AML-193 (cell line): Measurements from ENCODE around the gene ATP6V0B.

ENCODE experiments used
- DNase-seq, 2 experiments: peaks; one replicate each; lab custom pipeline; 2025; lab: John Stamatoyannopoulos, UW

ATP6V0B gene

DNA sequence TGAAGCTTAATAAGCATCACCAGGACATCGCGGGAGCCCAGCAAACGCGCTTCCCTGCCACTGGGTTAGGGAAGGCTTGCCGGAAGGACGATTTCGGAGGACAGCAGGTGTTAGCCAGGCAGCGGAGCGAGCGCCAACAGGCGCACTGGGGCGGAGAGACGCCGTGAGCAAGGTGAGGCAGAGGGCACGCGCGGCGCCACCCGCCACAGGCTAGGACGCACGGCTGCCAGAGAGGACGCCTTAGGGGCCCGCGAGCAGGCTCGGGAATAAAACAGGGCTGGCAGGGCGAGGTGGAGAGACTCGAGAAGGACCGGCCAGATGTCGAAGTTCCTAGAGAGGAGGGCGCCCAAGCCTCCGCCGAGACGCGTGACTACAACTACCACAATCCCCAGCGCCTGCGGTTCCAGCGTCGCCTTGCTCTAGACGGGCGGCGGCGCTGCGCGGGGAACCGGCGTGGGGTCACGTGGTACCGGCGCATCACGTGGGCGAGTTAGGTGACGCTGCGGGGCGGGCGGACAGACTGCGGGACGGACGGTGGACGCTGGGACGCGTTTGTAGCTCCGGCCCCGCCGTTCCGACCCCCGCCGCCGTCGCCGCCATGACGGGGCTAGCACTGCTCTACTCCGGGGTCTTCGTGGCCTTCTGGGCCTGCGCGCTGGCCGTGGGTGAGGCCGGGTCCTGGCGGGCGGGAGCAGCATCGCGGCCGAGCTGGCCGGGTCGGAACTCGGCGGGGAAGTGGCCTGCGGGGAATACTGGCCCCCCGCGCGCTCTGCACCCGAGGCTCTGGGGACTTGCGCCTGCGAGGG, at the start of gene ATP6V0B:
Gene ATP6V0B, plus strand, starts transcription at position 518 of the 806 bp plus-strand sequence. Its CDS starts 81 bp downstream, at position 599.
- peak; percentile 85 to 87 for DNase-seq

DNA sequence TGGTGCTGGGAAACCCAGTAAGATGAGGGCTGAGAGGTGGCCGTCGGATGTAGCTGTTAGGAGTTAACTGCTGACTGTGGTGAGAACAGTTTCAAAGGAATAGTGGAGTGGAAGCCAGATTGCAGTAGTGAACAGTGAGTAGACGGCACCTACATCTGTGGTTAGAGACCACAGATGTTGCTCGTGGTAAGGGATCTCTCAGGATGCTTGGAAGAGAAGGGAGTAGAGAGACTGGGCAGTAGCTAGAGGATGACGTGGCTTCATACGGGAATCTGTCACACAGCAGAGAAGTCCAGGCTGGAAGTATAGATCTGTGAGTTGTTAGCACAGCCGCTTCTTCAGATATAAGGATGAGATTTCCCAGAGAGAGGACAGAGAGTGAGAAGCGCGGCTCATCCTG, 48.9 kb upstream of the ATP6V0B start:
- DNase-seq, result no peak

DNA sequence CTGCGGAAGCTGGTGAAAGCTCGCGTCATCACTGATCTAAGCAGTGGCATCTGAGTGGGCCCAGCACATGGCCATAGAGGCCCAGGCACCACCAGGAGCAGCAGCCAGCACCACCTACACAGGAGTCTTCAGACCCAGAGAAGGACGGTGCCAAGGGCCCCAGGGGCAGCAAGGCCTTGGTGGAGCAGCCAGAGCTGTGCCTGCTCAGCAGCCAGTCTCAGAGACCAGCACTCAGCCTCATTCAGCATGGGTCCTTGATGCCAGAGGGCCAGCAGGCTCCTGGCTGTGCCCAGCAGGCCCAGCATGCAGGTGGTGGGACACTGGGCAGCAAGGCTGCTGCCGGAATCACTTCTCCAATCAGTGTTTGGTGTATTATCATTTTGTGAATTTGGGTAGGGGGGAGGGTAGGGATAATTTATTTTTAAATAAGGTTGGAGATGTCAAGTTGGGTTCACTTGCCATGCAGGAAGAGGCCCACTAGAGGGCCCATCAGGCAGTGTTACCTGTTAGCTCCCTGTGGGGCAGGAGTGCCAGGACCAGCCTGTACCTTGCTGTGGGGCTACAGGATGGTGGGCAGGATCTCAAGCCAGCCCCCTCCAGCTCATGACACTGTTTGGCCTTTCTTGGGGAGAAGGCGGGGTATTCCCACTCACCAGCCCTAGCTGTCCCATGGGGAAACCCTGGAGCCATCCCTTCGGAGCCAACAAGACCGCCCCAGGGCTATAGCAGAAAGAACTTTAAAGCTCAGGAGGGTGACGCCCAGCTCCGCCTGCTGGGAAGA, 44.4 kb upstream of the ATP6V0B start:
- DNase-seq, result no peak

DNA sequence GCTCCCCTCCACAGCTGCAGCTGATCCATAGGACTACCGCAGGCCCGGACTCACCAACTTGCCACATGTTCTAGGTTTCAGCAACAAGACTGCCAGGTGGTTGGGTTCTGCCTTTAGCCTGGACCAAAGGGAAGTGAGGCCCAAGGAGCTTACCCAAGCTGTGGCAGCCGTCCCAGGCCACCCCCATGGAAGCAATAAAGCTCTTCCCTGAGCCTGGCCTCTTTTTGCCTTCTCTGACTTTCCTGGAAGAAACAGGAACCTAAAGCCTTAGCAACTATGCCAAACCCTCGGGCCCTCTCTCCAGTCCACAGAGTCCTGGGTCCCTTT, 43.8 kb upstream of the ATP6V0B start:
- DNase-seq, result no peak

DNA sequence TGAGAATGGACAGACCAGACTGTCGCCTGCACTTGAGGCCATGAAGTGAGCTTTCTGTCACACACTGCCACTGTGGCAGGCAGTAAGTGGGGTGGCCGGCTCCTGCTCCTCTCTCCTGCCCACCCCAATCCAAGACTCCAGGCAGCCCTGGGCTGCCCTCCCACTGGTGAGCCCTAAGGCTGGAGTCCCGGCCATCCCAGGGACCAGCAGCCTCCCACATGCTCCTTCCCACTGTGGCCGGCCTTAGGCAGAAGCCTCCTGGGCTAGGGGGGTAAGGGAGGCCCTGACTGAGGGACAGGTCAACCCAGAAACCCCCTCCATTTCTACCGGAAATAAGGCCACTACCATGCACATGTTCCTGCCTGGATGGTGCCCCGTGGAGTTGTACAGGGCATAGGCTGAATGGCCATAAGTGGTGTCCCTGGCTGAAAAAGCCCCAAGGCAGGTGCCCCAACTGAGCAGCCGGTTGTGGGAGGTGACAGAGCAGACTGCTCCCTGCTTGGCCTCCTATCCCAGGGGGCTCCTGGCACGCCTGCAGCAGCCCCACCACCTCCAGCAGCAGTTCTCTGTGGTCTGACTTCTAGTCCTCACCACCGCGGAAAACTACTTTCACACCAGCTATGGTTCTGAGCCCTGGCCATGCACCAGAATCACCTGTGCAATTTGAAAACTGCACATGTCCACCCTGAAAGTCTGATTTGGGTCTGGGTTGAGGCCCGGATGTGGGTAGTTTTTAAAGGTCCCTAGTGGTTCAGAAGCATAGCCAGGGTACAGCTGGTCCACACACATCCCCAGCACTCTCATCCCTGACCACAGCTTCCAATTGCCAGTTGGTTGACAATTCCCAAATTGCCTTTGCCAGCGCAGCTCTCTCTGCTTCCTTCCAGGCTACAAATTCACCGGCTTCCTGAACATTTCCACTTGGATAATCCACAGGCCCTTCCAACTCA, 42.8 kb upstream of the ATP6V0B start:
- no peak for DNase-seq

GRCh38 chr1:43932786-43933385, 41.9 kb upstream of the ATP6V0B start:
- DNase-seq, result no peak

- DNase-seq, result no peak
These were observed 41.2 kb upstream of the ATP6V0B start, which contains the start of gene ARTN for GRCh38 chr1:43933386-43934100. TSS of gene ARTN (plus strand) at chr1:43933801. CDS start at chr1:43935657, 1,856 bp downstream.

GRCh38 chr1:43934101-43934985, 40.4 kb upstream of the ATP6V0B start:
- DNase-seq, result peak; percentile 13 to 31

DNA sequence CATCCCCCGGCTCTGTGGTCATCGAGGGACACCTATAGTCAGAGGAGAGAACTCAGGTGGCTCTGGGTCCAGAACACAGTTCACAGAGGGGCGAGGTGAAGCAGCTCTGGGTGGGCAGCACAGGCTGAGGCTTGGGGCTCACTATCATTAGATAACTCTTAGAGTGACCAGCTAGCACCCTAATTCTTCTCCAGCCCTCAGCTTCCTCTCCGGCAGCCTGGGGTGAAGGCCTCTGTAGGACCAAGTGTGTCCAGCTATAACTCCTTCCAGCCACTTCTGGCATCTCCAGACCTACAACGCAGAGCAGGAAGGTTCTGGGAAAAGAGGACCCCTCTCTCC, 39.8 kb upstream of the ATP6V0B start:
- no peak for DNase-seq

DNA sequence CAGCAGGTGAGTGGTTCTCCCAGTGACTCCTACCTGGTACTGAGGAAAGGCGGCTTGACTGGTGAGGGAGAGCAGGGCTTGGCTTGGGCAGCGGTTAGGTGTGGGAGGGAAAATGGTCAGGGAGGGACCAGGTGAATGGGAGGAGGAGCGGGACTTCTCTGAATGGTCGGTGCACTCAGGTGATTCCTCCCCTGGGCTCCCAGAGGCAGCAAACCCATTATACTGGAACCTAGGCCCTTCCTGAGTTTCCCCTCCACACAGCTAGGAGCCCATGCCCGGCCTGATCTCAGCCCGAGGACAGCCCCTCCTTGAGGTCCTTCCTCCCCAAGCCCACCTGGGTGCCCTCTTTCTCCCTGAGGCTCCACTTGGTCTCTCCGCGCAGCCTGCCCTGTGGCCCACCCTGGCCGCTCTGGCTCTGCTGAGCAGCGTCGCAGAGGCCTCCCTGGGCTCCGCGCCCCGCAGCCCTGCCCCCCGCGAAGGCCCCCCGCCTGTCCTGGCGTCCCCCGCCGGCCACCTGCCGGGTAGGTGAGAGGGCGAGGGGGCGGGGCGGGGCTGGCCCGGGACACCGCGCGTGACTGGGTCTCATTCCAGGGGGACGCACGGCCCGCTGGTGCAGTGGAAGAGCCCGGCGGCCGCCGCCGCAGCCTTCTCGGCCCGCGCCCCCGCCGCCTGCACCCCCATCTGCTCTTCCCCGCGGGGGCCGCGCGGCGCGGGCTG, 38.9 kb upstream of the ATP6V0B start:
- no peak for DNase-seq

DNA sequence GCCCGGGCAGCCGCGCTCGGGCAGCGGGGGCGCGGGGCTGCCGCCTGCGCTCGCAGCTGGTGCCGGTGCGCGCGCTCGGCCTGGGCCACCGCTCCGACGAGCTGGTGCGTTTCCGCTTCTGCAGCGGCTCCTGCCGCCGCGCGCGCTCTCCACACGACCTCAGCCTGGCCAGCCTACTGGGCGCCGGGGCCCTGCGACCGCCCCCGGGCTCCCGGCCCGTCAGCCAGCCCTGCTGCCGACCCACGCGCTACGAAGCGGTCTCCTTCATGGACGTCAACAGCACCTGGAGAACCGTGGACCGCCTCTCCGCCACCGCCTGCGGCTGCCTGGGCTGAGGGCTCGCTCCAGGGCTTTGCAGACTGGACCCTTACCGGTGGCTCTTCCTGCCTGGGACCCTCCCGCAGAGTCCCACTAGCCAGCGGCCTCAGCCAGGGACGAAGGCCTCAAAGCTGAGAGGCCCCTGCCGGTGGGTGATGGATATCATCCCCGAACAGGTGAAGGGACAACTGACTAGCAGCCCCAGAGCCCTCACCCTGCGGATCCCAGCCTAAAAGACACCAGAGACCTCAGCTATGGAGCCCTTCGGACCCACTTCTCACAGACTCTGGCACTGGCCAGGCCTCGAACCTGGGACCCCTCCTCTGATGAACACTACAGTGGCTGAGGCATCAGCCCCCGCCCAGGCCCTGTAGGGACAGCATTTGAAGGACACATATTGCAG, 38.2 kb upstream of the ATP6V0B start:
- DNase-seq, result peak in 1 of 2 experiments; percentile 6

- DNase-seq, result no peak
These were observed 37.4 kb upstream of the ATP6V0B start for GRCh38 chr1:43937179-43937865.

DNA sequence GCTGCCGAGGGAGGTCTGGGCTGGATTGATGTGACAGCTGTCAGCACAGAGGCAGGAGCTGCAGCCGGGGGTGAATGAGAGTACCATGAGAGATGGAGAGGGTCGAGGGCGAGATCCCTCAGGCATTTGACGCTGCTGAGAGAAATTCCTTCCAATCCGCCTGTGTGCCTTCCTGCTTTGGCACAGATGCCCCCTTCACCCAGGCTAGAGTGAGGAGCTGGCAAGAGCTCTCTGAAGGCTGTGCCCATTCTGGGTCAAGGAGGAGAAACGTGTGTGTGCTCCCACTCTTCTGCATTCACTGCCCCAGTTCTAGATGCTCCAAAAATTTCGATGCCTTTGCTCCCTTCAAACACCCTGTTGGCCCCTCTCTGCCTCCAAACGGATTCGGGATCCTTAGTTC, 36.4 kb upstream of the ATP6V0B start:
- DNase-seq, result no peak

- DNase-seq, result no peak
These were observed 35.7 kb upstream of the ATP6V0B start for GRCh38 chr1:43938892-43939587.

- no peak for DNase-seq
These were observed 32.3 kb upstream of the ATP6V0B start for GRCh38 chr1:43942411-43942810.

DNA sequence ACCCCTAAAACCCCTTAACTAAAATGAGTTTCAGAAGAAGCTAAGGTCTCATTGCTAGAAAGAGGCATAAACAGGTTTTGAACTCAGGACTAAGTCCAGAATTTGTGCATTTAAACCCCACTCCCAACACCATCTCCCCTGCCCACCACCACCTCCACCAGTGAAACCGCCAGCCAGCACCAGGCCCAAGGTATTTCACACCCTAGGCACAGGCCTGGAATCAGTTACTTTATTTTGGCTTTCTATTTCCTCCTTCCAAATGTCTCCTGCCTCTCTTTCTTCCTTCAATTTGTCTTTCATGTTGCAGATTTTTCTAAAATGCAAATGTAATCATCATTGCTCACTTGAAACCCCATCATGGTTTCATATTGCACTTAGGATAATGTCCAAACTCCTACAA, 29.9 kb upstream of the ATP6V0B start:
- no peak for DNase-seq

DNA sequence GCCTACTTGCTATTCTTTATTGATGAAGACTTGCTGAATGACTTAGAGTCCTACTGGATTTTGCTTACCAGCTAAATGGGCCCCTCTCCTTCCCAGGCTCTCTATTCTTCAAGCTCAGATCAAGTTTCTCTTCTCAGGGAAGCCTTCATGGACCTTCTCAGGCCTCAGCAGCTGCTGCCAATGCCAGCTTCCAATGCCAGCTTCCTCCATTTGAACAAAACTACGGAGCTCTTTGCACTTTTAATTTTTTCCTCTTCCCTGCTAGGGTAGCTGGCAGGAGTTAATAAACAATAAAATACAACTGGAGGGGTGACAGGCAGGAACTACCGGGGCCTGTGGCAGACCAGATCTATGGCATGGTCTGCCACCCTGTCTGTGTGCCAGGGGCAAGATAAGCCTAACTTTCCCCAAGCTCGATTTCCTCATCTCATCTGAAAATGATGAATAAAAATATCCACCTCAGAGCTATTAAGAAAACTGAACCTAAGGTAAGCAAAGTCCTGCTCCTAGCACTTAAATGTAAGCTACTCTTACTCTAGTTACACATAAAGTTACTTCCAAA, 29.0 kb upstream of the ATP6V0B start:
- DNase-seq, result no peak
